ENCODE measurements around the gene PPP1R14D. TPM values are rescaled to one million over a fixed set of nuclear protein-coding genes. Genes with fewer than 3 reads are reported as not detected.

The PPP1R14D gene
- total RNA-seq, 4 donors from 2014 or later, result not detected

DNA sequence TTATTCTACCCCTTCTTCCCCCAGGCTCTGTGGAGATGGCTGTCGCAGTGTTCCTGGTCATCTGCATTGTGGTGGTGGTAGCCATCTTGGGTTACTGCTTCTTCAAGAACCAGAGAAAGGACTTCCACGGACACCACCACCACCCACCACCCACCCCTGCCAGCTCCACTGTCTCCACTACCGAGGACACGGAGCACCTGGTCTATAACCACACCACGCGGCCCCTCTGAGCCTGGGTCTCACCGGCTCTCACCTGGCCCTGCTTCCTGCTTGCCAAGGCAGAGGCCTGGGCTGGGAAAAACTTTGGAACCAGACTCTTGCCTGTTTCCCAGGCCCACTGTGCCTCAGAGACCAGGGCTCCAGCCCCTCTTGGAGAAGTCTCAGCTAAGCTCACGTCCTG is 28.2 kb upstream of the PPP1R14D start:
- no CpG with 5 or more reads among the region's 8 CpGs for WGBS, 2 donors (ENCODE audit: low coverage in 1 of 2)
- Histone ChIP-seq H3K36me3 (no peaks in the 10 kb centered on the region), H3K4me3 (no peak overlapping the region), H3K4me1 (peaks cover 0 to 9% (median 0%) of the 10 kb centered on the region in 3 donors), H3K27ac (no peak overlapping the region), H3K9me3 (no peaks in the 10 kb centered on the region), H3K27me3 (peaks cover 50% of the 10 kb centered on the region)
- ATAC-seq, result no peak
- TF ChIP-seq POLR2A (IDR thresholded peaks at IDR 0.05) (no peak), EP300 (IDR thresholded peaks at IDR 0.05) (no peak), POLR2AphosphoS5 (IDR thresholded peaks at IDR 0.05) (no peak)
- TF ChIP-seq, protein P1, sequence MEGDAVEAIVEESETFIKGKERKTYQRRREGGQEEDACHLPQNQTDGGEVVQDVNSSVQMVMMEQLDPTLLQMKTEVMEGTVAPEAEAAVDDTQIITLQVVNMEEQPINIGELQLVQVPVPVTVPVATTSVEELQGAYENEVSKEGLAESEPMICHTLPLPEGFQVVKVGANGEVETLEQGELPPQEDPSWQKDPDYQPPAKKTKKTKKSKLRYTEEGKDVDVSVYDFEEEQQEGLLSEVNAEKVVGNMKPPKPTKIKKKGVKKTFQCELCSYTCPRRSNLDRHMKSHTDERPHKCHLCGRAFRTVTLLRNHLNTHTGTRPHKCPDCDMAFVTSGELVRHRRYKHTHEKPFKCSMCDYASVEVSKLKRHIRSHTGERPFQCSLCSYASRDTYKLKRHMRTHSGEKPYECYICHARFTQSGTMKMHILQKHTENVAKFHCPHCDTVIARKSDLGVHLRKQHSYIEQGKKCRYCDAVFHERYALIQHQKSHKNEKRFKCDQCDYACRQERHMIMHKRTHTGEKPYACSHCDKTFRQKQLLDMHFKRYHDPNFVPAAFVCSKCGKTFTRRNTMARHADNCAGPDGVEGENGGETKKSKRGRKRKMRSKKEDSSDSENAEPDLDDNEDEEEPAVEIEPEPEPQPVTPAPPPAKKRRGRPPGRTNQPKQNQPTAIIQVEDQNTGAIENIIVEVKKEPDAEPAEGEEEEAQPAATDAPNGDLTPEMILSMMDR (IDR thresholded peaks at IDR 0.05), result no peak

DNA sequence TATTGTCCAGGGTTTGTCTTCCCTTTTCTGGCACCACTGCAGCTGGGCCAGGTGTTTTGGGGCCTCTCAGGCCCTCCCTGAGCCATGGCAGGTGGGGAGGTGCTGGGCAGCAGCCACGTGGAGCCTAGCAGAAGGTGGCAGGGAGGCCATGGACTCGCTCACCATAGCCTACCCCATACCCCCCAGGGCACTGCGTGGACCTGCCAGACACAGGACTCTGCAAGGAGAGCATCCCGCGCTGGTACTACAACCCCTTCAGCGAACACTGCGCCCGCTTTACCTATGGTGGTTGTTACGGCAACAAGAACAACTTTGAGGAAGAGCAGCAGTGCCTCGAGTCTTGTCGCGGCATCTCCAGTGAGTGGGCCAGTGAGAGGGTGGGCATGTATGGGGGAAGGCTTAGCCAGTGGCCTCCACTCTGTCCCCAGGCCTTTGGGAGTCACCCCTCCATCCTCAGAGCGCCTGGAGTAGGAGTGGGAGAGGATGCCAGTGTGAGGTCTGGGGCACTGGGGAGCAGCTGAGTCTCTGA is 27.3 kb upstream of the PPP1R14D start:
- TF ChIP-seq POLR2A (IDR thresholded peaks at IDR 0.05), result no peak
- TF ChIP-seq, protein P1 (IDR thresholded peaks at IDR 0.05), result no peak
- no peak for TF ChIP-seq POLR2AphosphoS5 (IDR thresholded peaks at IDR 0.05)
- TF ChIP-seq EP300 (IDR thresholded peaks at IDR 0.05), result no peak
- H3K4me3 ChIP-seq, result no peak overlapping the region
- no peaks in the 10 kb centered on the region for H3K36me3 ChIP-seq
- peaks cover 0 to 9% (median 0%) of the 10 kb centered on the region in 3 donors for H3K4me1 ChIP-seq
- no peak overlapping the region for H3K27ac ChIP-seq
- 14 to 83% methylated on average over 1 of the region's 13 CpGs for WGBS, 2 donors (ENCODE audit: low coverage in 1 of 2)
- H3K9me3 ChIP-seq, result no peaks in the 10 kb centered on the region
- peaks cover 43% of the 10 kb centered on the region for H3K27me3 ChIP-seq
- ATAC-seq, result no peak

DNA sequence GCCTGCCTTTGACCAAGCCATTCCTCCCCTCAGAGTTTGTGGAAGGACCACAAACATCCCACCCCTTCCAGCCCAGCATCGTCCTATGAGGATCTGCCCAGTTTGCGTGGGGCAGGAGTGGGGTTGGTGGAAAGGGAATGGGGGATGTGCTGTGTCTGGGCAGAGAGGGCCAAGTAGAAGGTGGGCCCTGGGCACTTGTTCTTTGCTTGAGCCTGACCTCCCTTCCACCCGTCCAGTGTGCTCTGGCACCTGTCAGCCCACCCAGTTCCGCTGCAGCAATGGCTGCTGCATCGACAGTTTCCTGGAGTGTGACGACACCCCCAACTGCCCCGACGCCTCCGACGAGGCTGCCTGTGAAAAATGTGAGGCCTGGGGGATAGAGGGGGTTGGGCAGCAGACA is 25.7 kb upstream of the PPP1R14D start:
- TF ChIP-seq, protein P1 (IDR thresholded peaks at IDR 0.05), result no peak
- TF ChIP-seq POLR2A (IDR thresholded peaks at IDR 0.05), result no peak
- no peak for TF ChIP-seq POLR2AphosphoS5 (IDR thresholded peaks at IDR 0.05)
- no peak for TF ChIP-seq EP300 (IDR thresholded peaks at IDR 0.05)
- no peak for ATAC-seq
- Histone ChIP-seq H3K9me3 (no peaks in the 10 kb centered on the region), H3K36me3 (no peaks in the 10 kb centered on the region), H3K27me3 (peaks cover 33% of the 10 kb centered on the region), H3K4me3 (no peak overlapping the region), H3K27ac (no peak overlapping the region), H3K4me1 (peaks cover 0 to 9% (median 0%) of the 10 kb centered on the region in 3 donors)
- WGBS, 2 donors (ENCODE audit: low coverage in 1 of 2), result 60% methylated on average over 1 of the region's 10 CpGs; no CpG with 5 or more reads in 1 of the 2 donors

DNA sequence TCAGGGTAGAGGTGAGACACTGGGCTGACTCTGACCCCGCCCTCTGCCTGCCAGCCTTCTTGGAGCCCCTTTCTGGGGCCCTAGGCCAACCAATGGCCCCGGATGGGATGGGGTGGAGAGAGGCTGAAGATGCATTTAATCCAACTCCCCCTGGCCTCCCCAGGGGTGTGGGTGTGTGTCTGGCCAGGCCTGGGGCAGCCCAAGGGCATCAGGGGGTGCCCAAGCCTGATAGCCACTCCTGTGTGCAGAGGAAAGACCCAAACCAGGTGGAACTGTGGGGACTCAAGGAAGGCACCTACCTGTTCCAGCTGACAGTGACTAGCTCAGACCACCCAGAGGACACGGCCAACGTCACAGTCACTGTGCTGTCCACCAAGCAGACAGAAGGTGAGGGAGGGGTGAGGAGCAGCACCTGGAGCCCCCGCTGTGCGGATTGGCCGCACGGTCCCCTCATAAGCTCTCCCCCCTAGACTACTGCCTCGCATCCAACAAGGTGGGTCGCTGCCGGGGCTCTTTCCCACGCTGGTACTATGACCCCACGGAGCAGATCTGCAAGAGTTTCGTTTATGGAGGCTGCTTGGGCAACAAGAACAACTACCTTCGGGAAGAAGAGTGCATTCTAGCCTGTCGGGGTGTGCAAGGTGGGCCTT is 24.9 kb upstream of the PPP1R14D start:
- no peak for ATAC-seq
- 88% methylated on average over 8 of the region's 16 CpGs; no CpG with 5 or more reads in 1 of the 2 donors for WGBS, 2 donors (ENCODE audit: low coverage in 1 of 2)
- TF ChIP-seq POLR2AphosphoS5 (IDR thresholded peaks at IDR 0.05), result no peak
- TF ChIP-seq, protein P1 (IDR thresholded peaks at IDR 0.05), result no peak
- no peak for TF ChIP-seq POLR2A (IDR thresholded peaks at IDR 0.05)
- TF ChIP-seq EP300 (IDR thresholded peaks at IDR 0.05), result no peak
- Histone ChIP-seq H3K4me1 (peaks cover 0 to 9% (median 0%) of the 10 kb centered on the region in 3 donors), H3K9me3 (no peaks in the 10 kb centered on the region), H3K27me3 (peaks cover 25% of the 10 kb centered on the region), H3K36me3 (no peaks in the 10 kb centered on the region), H3K4me3 (no peak overlapping the region), H3K27ac (no peak overlapping the region)

DNA sequence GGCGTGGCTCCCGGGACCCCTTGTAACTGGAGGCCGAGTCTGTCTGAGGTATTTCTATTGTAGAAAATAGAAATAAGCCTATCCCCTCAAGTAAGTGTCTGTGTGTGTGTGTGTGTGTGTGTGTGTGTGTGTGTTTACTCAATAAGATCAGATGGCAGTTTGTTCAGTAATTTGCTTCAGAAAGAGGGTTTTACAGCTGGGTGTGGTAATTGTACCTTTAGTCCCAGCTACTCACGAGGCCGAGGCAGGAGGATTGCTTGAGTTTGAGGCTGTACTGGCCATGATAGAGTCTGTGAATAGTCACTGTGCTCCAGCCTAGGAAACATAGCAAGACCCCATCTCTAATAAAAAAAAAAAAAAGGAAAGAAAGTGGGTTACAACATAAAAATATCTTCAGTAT is 24.0 kb upstream of the PPP1R14D start:
- TF ChIP-seq, protein P1 (IDR thresholded peaks at IDR 0.05), result no peak
- TF ChIP-seq POLR2A (IDR thresholded peaks at IDR 0.05) (no peak), EP300 (IDR thresholded peaks at IDR 0.05) (no peak), POLR2AphosphoS5 (IDR thresholded peaks at IDR 0.05) (no peak)
- peaks cover 0 to 4% (median 0%) of the 10 kb centered on the region in 3 donors for H3K4me1 ChIP-seq
- no peak overlapping the region for H3K27ac ChIP-seq
- 84 to 100% methylated on average over 2 to 5 of the region's 5 CpGs for WGBS, 2 donors (ENCODE audit: low coverage in 1 of 2)
- no peak for ATAC-seq
- H3K36me3 ChIP-seq, result no peaks in the 10 kb centered on the region
- H3K4me3 ChIP-seq, result no peak overlapping the region
- H3K9me3 ChIP-seq, result no peaks in the 10 kb centered on the region
- H3K27me3 ChIP-seq, result peaks cover 22% of the 10 kb centered on the region

All from gastroesophageal sphincter (tissue), 4 donors.